Activated CD4-positive, alpha-beta T cell treated with anti-CD3 and anti-CD28 coated beads, Interleukin-2, amount 10 ng/mL, durations not matched to agents 24 days and 14 days (primary cell): ENCODE data around the gene CCNI. TPM values are rescaled to one million over a fixed set of nuclear protein-coding genes. Genes with fewer than 3 reads are reported as not detected.
A peak's percentile ranks its signal among the peaks of the same experiment; 100 is the strongest.

Source experiments
- DNase-seq: peaks from one replicate; pipeline ENCODE4 v3.0.0; 2022
- H3K27ac Mint-ChIP-seq: one replicate; pipeline ENCODE4 v1.8.0; 2022; ENCODE audit warnings: mild to moderate bottlenecking, mixed read lengths
- H3K27me3 Mint-ChIP-seq: one replicate; pipeline ENCODE4 v1.8.0; 2022; ENCODE audit warnings: mixed read lengths
- H3K36me3 Mint-ChIP-seq: one replicate; pipeline ENCODE4 v1.8.0; 2022; ENCODE audit warnings: low read depth, mild to moderate bottlenecking, mixed read lengths
- H3K4me1 Mint-ChIP-seq: one replicate; pipeline ENCODE4 v1.8.0; 2021; ENCODE audit warnings: mixed read lengths
- H3K4me3 Mint-ChIP-seq: one replicate; pipeline ENCODE4 v1.8.0; 2022; ENCODE audit warnings: mild to moderate bottlenecking, moderate library complexity, mixed read lengths
- H3K9me3 Mint-ChIP-seq: one replicate; pipeline ENCODE4 v1.8.0; 2021; ENCODE audit warnings: mixed read lengths
- intact Hi-C: fragments of 100-400 bp; cut with micrococcal nuclease; formaldehyde crosslinking; loops from one replicate; pipeline ENCODE4 v1.15.1; 2023
- total RNA-seq: library from RNA; stranded (reverse); gene quantifications from 2 replicates; pipeline ENCODE4 v1.2.3, GENCODE V29; 2022

CCNI gene, protein sequence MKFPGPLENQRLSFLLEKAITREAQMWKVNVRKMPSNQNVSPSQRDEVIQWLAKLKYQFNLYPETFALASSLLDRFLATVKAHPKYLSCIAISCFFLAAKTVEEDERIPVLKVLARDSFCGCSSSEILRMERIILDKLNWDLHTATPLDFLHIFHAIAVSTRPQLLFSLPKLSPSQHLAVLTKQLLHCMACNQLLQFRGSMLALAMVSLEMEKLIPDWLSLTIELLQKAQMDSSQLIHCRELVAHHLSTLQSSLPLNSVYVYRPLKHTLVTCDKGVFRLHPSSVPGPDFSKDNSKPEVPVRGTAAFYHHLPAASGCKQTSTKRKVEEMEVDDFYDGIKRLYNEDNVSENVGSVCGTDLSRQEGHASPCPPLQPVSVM
- total RNA-seq = 214 TPM in 2 replicates

DNA sequence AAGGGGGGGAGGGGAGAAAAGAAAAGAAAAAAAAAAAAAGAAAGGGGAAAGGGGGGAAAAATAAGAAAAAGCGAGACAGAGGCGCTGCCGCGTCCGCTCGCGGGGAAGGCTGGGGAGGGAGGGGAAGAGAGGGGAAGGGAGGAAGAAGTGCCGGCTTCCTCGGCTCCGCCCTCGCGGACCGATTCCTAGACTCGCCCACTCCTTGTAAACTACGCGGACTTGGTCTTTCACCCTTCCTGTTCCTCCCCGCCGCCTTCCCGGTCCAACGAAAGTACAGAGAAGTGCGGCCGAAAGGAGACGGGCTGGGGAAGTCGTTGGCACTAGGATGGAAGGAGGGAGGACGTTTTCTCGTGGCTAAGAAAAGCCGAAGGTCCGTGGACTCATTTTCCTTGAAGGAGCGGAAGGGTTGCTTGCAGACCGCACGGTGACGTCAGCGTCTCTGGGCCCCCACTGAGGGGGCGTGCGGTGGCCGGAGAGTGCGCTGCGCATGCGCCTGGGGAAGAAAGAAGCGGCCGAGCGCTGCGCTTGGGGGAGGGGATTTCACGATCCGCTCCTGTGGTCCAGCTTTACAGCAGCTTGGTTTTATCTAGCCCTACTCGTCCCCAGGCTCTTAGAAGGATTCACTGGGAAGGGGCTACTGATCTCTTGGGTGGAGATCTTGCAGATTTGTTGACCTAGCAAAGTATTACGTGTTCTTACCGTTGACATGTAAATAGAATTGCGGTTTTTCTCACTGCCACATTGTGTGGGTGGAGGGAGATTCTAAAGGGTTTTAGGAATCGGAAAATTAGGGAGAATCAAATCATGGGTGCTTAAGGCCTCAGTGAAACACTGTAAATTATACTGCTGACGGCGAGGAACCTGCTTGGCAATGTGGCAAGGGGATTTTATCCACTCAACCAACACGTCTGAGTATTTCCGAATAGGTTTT is at the start of gene CCNI:
TSS of gene CCNI (minus strand) at position 121 of the 931 bp plus-strand sequence. CDS start 9,627 bp downstream, outside the sequence.
- Mint-ChIP-seq H3K27ac (peak within 1 kb of the TSS; percentile 100), H3K4me1 (peaks cover 34% of the 10 kb centered on the region), H3K9me3 (no peaks in the 10 kb centered on the region), H3K36me3 (peaks cover 27% of the 10 kb centered on the region), H3K27me3 (peaks cover 6% of the 10 kb centered on the region), H3K4me3 (no peak within 1 kb of the TSS)
- intact Hi-C loops = loop anchor here (1.0 to 10.0 kb wide), 12 partner anchors 23 to 1564 kb away; partner anchors contain the start of genes G3BP2, MRPL1, NUP54 and RCHY1
- DNase-seq = peak; percentile 97

DNA sequence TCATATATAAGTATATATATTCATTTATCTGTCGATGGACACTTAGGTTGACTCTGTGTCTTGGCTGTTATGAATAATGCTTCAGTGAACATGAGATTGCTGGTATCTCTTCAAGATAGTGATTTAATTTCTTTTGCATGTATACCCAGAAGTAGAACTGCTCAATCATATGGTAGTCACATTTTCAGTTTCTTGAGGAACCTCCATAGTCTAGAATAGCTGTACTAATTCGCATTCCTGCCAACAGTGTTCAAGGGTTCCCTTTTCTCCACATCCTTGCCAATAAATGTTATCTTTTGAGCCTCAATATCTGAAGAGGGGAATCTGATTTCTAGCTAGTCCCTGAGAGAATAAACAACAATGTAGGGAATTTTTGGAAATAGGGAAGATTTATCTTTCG is 48.8 kb upstream of the CCNI start:
- Mint-ChIP-seq H3K4me3 (no peak overlapping the region), H3K27ac (no peak overlapping the region), H3K36me3 (no peaks in the 10 kb centered on the region), H3K27me3 (peaks cover 22% of the 10 kb centered on the region), H3K4me1 (peaks cover 3% of the 10 kb centered on the region), H3K9me3 (peaks cover 3% of the 10 kb centered on the region)
- intact Hi-C loops = no loop called here
- no peak for DNase-seq

DNA sequence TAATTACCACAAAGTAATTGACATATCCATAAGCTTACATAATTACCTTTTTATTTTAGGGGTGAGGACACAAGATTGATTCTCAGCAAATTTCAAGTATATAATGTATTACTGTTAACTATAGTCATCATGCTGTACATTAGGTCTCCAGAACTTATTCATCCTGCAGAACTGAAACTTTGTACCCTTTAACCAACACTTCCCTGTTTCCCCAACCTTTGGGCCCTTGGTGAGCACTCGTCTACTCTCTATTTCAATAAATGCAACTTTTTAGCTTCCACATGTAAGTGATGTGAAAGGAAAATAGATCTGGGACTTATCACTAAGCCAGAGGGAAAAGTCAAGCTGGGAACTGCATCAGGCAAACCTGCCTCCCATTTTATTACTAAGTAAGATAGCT is 47.6 kb upstream of the CCNI start:
- no peak for DNase-seq
- Mint-ChIP-seq H3K9me3 (no peaks in the 10 kb centered on the region), H3K36me3 (no peaks in the 10 kb centered on the region), H3K4me1 (peaks cover 3% of the 10 kb centered on the region), H3K27ac (no peak overlapping the region), H3K4me3 (no peak overlapping the region), H3K27me3 (peaks cover 24% of the 10 kb centered on the region)
- intact Hi-C loops = no loop called here

DNA sequence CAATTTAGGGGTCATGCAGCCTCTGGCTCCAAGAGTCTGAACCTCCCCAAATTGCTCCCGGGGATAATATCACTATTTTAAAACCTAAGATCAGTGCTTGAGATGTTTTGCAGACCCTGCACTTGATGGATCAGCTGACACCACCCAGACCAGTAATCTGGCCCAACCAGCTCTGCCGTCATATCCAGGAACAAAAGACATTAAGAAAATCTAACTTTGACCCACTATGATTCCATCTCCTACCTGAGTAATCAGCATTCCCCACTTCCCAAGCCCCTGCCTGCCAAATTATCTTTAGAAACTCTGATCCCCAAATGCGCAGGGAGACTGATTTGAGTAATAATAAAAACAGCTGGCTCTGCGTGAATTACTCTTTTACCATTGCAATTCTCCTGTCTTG is 46.9 kb upstream of the CCNI start:
- Mint-ChIP-seq H3K4me3 (no peak overlapping the region), H3K27ac (no peak overlapping the region)
- intact Hi-C loops = no loop called here

DNA sequence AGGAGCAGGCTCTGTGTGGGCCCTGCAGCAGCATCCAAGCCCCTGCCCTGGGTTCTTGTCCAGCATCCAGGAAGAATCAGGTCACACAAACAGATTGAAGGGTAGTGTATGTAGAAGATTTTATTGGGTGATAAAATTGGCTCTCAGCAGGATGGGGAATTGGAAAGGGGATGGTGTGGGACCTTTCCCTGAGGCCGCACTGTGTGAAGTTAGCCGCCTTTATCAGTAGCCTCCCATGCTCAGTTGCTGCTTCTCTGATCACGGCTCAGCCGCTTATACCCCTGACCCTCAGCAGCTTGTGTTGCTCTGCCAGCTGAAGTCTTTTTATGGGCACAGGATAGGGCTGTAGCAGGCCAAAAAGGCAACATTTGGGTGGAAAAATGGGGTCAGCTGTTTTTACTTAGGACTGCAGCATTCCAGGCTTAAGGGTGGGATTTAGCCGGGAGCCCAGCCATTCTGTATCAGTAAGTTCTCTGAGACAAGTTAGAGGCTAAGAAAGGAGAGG is 46.0 kb upstream of the CCNI start:
- no peaks in the 10 kb centered on the region for H3K36me3 Mint-ChIP-seq
- no peaks in the 10 kb centered on the region for H3K4me1 Mint-ChIP-seq
- no peak for DNase-seq
- H3K9me3 Mint-ChIP-seq = no peaks in the 10 kb centered on the region
- H3K4me3 Mint-ChIP-seq = no peak overlapping the region
- intact Hi-C loops = no loop called here
- H3K27me3 Mint-ChIP-seq = peaks cover 23% of the 10 kb centered on the region
- no peak overlapping the region for H3K27ac Mint-ChIP-seq

More for the DNA sequence above, 46.9 kb upstream of the CCNI start:
- peaks cover 3% of the 10 kb centered on the region for H3K4me1 Mint-ChIP-seq
- no peaks in the 10 kb centered on the region for H3K9me3 Mint-ChIP-seq
- no peak for DNase-seq
- peaks cover 23% of the 10 kb centered on the region for H3K27me3 Mint-ChIP-seq
- H3K36me3 Mint-ChIP-seq = no peaks in the 10 kb centered on the region

DNA sequence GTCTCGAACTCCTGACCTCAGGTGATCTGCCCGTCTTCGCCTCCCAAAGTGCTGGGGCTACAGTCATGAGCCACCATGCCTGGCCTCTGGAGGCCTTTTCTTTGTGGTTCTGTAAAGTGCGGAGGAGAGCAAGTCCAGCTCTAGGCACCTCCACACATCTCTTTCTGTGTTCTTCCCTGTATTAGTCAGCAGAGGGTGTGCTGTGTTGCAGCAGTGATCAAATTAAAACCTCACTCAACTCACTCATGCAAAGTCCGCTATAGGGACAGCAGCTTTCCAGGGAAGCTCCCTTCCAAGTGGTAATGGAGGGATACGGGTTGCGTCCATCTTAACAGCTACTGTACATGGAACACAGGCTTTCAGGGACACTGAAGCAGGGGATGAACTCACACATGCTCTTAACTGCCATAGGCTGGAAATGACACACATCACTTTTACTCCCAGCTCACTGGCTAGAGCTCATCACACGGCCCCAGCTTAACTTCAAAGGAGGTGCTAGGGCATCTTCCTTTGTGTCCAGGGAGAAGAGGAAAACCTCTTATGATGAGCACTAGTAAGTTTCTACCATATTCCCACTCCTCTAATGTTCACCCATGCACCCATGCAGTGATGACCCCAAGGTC is 45.2 kb upstream of the CCNI start:
- H3K9me3 Mint-ChIP-seq = no peaks in the 10 kb centered on the region
- no peak overlapping the region for H3K27ac Mint-ChIP-seq
- no peaks in the 10 kb centered on the region for H3K4me1 Mint-ChIP-seq
- H3K36me3 Mint-ChIP-seq = no peaks in the 10 kb centered on the region
- no peak overlapping the region for H3K4me3 Mint-ChIP-seq
- intact Hi-C loops = no loop called here
- H3K27me3 Mint-ChIP-seq = peaks cover 23% of the 10 kb centered on the region
- no peak for DNase-seq

DNA sequence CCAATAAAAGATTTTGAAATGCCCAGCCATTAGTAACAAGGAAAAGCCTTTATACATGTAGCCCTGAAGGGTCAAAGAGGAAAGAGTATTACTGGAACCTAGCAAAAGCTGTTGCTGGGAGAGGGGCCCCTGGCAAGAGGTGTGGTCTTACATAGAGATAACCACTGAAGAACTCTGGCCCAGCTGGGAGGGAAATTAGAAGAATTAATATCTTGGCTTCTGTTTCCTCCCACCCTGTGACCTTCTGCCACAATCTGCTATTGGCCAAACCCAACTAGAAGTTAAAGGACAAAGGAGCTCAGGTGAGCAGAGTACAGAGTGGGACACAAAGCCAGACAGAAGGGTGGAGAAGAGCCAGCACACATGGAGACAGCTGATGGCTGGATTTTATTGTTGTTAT is 41.9 kb upstream of the CCNI start:
- peaks cover 3% of the 10 kb centered on the region for H3K9me3 Mint-ChIP-seq
- intact Hi-C loops = no loop called here
- no peak overlapping the region for H3K27ac Mint-ChIP-seq
- no peak for DNase-seq
- no peak overlapping the region for H3K4me3 Mint-ChIP-seq
- peaks cover 19% of the 10 kb centered on the region for H3K27me3 Mint-ChIP-seq
- no peaks in the 10 kb centered on the region for H3K4me1 Mint-ChIP-seq
- no peaks in the 10 kb centered on the region for H3K36me3 Mint-ChIP-seq

DNA sequence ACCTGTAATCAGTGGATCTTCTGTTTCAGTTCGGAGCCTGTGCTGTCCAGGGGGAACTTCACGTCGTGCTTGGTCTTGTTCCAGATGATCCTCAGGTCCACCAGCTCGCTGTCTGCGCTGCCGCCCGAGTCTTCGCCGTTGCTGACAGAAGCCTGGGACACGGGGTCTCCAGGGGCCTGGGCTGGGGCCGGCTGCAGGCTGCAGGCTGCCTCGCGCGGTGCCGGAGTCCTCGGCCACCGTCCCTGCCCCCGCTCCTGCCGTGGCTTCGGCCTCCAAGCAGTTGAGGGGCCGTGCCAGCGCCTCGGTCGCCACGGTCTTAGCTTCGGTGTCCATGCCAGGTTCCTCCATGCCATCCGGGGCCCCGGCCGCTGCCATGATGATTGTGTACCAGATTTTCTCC is 37.3 kb upstream of the CCNI start:
- Mint-ChIP-seq H3K4me3 (no peak overlapping the region), H3K36me3 (no peaks in the 10 kb centered on the region), H3K4me1 (no peaks in the 10 kb centered on the region), H3K27me3 (peaks cover 14% of the 10 kb centered on the region), H3K27ac (no peak overlapping the region), H3K9me3 (peaks cover 3% of the 10 kb centered on the region)
- intact Hi-C loops = no loop called here
- no peak for DNase-seq

DNA sequence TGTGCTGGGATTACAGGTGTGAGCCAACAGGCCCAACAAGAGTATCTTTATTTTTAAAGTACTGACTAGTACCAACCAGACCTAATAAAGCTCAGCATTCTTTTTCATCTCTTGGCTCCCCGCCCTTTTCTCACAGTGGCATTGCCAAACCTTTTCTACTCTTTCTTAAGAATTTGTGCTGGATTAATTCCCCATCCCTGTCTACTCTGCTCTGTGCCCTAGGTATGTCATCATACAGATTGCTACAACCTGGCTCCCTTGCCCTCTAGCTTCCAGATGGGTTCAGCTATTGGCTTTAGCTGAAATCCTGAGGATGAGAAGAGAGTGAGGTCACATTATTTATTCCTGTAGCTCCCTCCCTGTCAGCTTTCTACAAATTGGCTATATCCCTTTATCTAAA is 34.9 kb upstream of the CCNI start:
- Mint-ChIP-seq H3K36me3 (no peaks in the 10 kb centered on the region), H3K4me1 (no peaks in the 10 kb centered on the region), H3K4me3 (no peak overlapping the region), H3K27ac (no peak overlapping the region), H3K9me3 (peaks cover 3% of the 10 kb centered on the region), H3K27me3 (peaks cover 28% of the 10 kb centered on the region)
- intact Hi-C loops = no loop called here
- no peak for DNase-seq

DNA sequence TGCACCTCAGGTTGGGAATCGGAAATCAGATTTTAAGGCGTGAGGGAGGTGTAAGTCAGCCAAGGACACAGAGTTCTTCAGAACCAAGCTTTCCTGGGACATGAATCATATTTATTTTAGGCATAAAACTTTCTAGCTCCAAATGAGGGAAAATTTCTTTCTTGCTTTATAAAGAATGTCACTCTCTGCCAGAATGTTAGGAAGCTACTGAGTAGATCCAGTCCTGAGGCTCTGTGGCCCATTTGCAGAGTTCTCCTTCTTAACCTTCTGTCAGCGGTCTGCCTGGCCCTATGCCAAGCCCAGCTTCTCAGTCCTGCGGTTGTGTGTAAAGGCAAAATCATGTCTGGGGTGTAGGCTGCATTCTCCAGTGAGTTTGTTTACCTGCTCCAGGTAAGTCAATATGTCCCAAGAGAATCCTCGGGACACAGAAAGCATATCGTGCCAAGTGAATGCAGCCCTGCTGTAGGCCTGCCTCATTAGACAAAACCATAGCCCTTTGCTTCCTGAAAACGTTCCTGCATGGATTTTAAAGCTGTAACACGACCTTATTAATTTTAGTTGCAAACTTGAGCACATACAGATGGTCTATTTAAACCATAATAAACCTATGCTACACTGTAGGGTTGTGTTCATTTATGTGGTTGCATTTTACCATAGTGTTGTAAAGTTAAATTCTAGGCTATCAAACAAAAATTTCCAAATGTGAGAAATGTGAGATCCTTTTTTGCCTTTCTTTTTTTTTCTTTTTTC is 29.2 kb upstream of the CCNI start:
- no peaks in the 10 kb centered on the region for H3K36me3 Mint-ChIP-seq
- no peak overlapping the region for H3K4me3 Mint-ChIP-seq
- H3K27ac Mint-ChIP-seq = no peak overlapping the region
- DNase-seq = no peak
- peaks cover 9% of the 10 kb centered on the region for H3K4me1 Mint-ChIP-seq
- intact Hi-C loops = no loop called here
- no peaks in the 10 kb centered on the region for H3K9me3 Mint-ChIP-seq
- H3K27me3 Mint-ChIP-seq = peaks cover 20% of the 10 kb centered on the region

DNA sequence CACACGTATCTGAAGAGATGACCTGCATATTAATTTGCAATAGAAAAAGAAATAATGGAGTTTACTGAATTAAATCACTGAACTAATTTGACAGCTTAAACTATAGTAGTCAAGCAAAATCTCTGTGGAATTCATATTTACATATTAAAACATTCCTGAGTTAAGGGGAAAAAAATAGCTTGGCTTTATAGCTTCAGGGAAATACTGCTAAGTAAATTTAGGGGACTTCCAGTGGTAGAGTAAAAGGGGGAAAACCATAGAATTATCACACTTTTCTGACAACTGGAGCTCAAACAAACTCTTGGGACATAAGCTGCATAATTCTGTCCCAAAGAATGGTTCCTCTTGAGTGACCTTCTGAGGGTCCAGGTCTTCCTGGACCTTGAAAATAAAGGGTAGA is 28.6 kb upstream of the CCNI start:
- DNase-seq = no peak
- H3K4me3 Mint-ChIP-seq = no peak overlapping the region
- peaks cover 20% of the 10 kb centered on the region for H3K27me3 Mint-ChIP-seq
- no peak overlapping the region for H3K27ac Mint-ChIP-seq
- no peaks in the 10 kb centered on the region for H3K9me3 Mint-ChIP-seq
- peaks cover 9% of the 10 kb centered on the region for H3K4me1 Mint-ChIP-seq
- no peaks in the 10 kb centered on the region for H3K36me3 Mint-ChIP-seq
- intact Hi-C loops = no loop called here

DNA sequence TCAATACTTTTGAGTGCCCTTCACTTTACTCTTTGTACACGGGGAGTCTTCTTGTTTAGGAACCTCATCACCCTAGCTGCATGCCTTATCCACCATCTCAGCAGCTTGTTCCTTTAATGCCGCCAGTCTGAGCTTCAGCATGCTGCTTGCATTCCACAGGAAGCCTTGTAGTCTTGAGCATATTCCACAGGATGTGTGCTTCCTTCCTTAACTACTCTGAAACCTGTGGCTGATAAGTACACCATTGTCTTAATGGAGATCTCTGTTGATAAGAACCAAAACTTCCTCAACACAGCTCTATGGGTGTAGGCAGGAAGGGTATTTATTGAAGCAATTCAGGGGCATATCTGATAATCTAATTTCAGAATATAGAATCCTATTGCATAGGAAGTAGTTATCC is 24.4 kb upstream of the CCNI start:
- H3K9me3 Mint-ChIP-seq = no peaks in the 10 kb centered on the region
- H3K4me3 Mint-ChIP-seq = no peak overlapping the region
- H3K27me3 Mint-ChIP-seq = no peaks in the 10 kb centered on the region
- intact Hi-C loops = no loop called here
- peaks cover 13% of the 10 kb centered on the region for H3K4me1 Mint-ChIP-seq
- H3K27ac Mint-ChIP-seq = no peak overlapping the region
- no peak for DNase-seq
- H3K36me3 Mint-ChIP-seq = no peaks in the 10 kb centered on the region

DNA sequence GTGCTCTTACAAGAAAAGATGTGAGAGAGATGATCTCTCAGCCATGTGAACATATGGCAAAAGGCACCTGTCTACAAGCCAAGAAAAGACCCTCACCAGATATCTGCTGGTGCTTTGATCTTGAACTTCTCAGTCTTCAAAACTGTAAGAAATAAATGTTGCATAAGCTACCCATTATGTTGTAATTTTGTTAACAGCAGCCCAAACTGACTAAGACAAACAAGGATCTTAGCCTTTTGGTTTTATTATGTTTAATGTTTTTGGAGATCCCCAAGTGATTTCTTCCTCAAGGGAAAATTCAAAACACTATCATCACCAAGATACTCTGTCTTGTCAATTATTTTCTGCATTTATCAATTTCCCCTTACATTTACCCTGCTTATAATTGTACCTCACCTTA is 21.8 kb upstream of the CCNI start:
- Mint-ChIP-seq H3K27ac (no peak overlapping the region), H3K9me3 (no peaks in the 10 kb centered on the region), H3K4me1 (peaks cover 16% of the 10 kb centered on the region), H3K27me3 (no peaks in the 10 kb centered on the region), H3K36me3 (no peaks in the 10 kb centered on the region), H3K4me3 (no peak overlapping the region)
- no peak for DNase-seq
- intact Hi-C loops = no loop called here
